ENCODE data around the gene RSPH1. TPM values are rescaled to one million over a fixed set of nuclear protein-coding genes. Genes with fewer than 3 reads are reported as not detected.

Gene RSPH1
- total and polyA plus RNA-seq, 2 experiments from 2014 or later = 0.06 to 0.43 TPM

GRCh38 chr21:42535602-42536171 is 39.7 kb upstream of the RSPH1 start:
- H3K4me1 ChIP-seq (ENCODE audit: low read depth) = no peaks in the 10 kb centered on the region
- no peaks in the 10 kb centered on the region for H3K27me3 ChIP-seq
- H3K27ac ChIP-seq = no peak overlapping the region
- TF ChIP-seq, protein P1, sequence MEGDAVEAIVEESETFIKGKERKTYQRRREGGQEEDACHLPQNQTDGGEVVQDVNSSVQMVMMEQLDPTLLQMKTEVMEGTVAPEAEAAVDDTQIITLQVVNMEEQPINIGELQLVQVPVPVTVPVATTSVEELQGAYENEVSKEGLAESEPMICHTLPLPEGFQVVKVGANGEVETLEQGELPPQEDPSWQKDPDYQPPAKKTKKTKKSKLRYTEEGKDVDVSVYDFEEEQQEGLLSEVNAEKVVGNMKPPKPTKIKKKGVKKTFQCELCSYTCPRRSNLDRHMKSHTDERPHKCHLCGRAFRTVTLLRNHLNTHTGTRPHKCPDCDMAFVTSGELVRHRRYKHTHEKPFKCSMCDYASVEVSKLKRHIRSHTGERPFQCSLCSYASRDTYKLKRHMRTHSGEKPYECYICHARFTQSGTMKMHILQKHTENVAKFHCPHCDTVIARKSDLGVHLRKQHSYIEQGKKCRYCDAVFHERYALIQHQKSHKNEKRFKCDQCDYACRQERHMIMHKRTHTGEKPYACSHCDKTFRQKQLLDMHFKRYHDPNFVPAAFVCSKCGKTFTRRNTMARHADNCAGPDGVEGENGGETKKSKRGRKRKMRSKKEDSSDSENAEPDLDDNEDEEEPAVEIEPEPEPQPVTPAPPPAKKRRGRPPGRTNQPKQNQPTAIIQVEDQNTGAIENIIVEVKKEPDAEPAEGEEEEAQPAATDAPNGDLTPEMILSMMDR (IDR thresholded peaks at IDR 0.05; ENCODE audit: low read depth, low read length) = no peak
- H3K4me3 ChIP-seq = no peak overlapping the region
- DNase-seq (ENCODE audit: low read depth in 1 of 2, low spot score in 1 of 2) = no peak
- no peaks in the 10 kb centered on the region for H3K36me3 ChIP-seq
- no peaks in the 10 kb centered on the region for H3K9me3 ChIP-seq (ENCODE audit: low read depth)

DNA sequence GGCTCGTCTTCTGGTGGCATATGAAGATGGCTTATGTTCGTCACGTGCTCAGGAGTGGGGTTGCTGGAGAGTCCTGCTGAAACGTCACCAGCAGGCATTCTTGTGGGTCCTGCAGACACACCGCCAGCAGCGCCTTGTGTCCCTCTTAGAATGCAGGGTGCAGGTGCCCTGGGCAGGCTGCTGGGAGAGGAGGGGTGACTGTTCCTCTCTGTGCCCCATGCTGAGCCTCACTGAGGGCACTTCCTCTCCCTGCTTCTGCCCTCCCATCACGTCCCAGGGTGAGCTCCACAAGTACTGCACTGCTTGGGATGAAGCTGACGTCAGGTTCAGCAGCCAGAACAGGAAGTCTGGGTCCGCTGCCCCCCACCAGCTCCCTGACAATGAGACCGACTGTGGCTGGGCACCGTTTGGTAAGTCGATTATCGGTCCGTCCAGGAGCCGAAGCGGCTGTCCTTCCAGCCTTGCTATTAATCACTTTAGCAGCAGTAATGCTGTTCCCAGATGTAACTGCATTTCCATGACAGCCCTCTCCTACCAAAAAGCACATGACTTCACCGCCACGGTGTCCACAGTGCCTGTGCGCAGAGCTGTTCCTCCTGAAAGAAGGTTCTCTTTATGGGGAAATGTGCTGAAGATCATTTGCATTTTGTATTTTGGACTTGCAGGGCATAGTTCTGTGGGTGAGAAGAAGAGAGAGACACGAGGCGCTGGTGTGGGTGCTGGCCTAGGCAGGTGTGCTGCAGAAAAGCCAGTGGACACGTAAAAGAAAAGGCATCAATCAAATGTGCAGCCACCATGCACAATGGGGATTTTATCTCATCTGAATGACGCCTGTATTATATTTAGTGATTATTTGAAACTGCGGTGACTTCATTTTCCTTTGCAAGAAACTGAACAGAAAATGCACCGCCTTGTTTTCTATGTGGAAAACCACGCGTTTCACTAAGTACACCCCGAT is 38.7 kb upstream of the RSPH1 start:
- Histone ChIP-seq H3K27ac (no peak overlapping the region), H3K27me3 (no peaks in the 10 kb centered on the region), H3K4me3 (no peak overlapping the region), H3K36me3 (no peaks in the 10 kb centered on the region), H3K4me1 (ENCODE audit: low read depth) (no peaks in the 10 kb centered on the region), H3K9me3 (ENCODE audit: low read depth) (no peaks in the 10 kb centered on the region)
- no peak for DNase-seq (ENCODE audit: low read depth in 1 of 2, low spot score in 1 of 2)
- TF ChIP-seq, protein P1 (IDR thresholded peaks at IDR 0.05; ENCODE audit: low read depth, low read length) = no peak

DNA sequence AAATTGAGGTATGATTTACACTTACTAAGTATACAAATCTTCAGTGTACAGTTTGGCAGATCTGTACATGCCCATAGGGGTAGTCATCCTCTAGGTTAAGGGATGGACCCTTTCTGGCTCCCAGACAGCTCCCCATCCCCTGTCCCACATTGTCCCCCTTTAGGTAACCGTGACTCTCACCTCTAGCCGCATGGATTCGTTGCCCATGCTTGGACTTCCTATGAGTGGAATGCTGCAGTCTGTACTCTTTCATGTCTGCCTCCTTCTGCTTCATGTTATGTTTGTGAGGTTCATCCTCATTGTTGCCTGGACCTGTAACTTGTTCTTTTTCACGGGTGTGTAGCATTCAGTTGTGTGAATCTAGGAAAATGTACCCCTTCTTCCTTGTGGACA is 37.9 kb upstream of the RSPH1 start:
- no peaks in the 10 kb centered on the region for H3K4me1 ChIP-seq (ENCODE audit: low read depth)
- no peaks in the 10 kb centered on the region for H3K9me3 ChIP-seq (ENCODE audit: low read depth)
- DNase-seq (ENCODE audit: low read depth in 1 of 2, low spot score in 1 of 2) = no peak
- H3K4me3 ChIP-seq = no peak overlapping the region
- TF ChIP-seq, protein P1 (IDR thresholded peaks at IDR 0.05; ENCODE audit: low read depth, low read length) = no peak
- H3K27me3 ChIP-seq = no peaks in the 10 kb centered on the region
- H3K27ac ChIP-seq = no peak overlapping the region
- H3K36me3 ChIP-seq = no peaks in the 10 kb centered on the region

- Histone ChIP-seq H3K36me3 (no peaks in the 10 kb centered on the region), H3K4me3 (no peak overlapping the region), H3K4me1 (ENCODE audit: low read depth) (no peaks in the 10 kb centered on the region), H3K9me3 (ENCODE audit: low read depth) (no peaks in the 10 kb centered on the region), H3K27ac (no peak overlapping the region), H3K27me3 (no peaks in the 10 kb centered on the region)
- TF ChIP-seq, protein P1 (IDR thresholded peaks at IDR 0.05; ENCODE audit: low read depth, low read length) = no peak
- no peak for DNase-seq (ENCODE audit: low read depth in 1 of 2, low spot score in 1 of 2)
Measured at GRCh38 chr21:42533306-42533962, 37.4 kb upstream of the RSPH1 start.

- no peaks in the 10 kb centered on the region for H3K36me3 ChIP-seq
- no peak overlapping the region for H3K4me3 ChIP-seq
- H3K27ac ChIP-seq = no peak overlapping the region
- H3K9me3 ChIP-seq (ENCODE audit: low read depth) = no peaks in the 10 kb centered on the region
- no peaks in the 10 kb centered on the region for H3K27me3 ChIP-seq
- no peaks in the 10 kb centered on the region for H3K4me1 ChIP-seq (ENCODE audit: low read depth)
- TF ChIP-seq, protein P1 (IDR thresholded peaks at IDR 0.05; ENCODE audit: low read depth, low read length) = no peak
- no peak for DNase-seq (ENCODE audit: low read depth in 1 of 2, low spot score in 1 of 2)
Measured at GRCh38 chr21:42532466-42533181, 36.6 kb upstream of the RSPH1 start.
